Stimulated activated CD4-positive, alpha-beta T cell treated with anti-CD3 and anti-CD28 coated beads, Interleukin-2, amount 100 ng/mL, for 48 hours (primary cell): ENCODE results near the gene CTSZ.
"Not testable (repeated sequence)": the region's sequence is repeated elsewhere in the genome, so short reads cannot be mapped to it uniquely, and the experiment has no call there.

Experiments
- DNase-seq, 2 donors: peaks; one replicate each; pipeline ENCODE4 v3.0.0-alpha.2; 2020

CTSZ gene

GRCh38 chr20:58978351-58979190, 28.5 kb downstream of the CTSZ start:
- DNase-seq: no peak

DNA sequence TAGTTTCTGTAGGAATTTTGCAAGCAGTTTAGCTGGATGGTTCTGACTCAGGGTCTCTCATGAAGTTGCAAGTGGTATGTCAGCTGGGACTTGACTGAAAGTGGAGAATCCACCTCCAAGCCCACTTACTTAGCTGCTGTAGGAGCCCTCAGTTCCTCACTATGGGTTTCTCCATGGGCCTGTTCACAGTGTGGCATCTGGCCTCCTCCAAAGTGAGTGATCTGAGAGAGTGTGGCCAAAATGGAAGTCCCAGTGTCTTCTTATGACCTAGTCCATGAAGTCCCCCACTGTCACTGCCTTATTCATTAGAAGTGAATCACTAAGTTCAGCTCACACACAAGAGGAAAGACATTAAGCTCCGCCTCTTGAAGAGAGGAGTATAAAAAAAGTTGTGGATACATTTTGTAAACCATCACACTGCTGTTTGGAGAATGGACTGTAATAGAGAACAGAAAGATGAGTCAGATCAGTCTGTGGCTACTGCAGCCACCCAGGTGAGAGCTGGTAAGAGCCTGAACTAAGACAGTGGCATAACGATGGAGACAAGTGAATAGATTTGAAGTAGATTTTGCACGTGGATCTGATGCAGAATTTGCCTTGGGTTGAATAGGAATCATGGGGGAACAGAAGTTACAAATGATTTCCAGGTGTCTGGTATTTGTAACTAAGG, 30.9 kb downstream of the CTSZ start:
- DNase-seq: no peak

DNA sequence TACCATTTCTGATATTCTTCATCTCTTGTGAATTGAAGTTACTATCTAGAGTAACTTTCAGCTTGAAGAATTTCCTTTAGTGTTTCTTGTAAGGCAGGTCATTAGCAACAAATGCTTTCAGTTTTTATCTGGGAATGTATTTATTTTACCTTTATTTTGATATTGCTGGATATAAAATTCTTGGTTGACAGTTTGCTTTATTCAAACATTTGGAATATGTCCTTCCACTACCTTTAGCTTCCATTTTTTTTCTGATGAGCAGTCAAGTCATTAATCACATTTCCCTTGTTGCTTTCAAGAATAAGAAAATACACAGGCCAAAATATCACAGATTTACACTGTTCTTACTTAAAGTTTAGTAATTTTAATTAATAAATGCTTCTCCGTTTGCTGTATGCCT, 31.7 kb downstream of the CTSZ start:
- DNase-seq: no peak

DNA sequence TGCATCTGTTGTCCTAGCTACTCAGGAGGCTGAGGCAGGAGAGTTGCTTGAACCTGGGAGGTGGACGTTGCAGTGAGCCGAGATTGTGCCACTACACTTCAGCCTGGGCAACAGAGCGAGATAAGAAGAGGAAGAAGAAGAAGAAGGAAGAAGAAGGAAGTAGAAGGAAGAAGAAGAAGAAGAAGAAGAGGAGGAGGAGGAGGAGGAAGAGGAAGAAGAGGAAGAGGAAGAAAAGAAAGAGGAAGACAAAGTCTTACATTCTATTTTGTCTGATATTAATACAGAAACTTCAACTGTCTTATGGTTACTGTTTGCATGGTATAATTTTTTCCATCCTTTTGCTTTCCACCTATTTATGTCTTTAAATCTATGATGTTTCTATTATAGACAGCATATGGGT, 33.2 kb downstream of the CTSZ start:
- DNase-seq: no peak

DNA sequence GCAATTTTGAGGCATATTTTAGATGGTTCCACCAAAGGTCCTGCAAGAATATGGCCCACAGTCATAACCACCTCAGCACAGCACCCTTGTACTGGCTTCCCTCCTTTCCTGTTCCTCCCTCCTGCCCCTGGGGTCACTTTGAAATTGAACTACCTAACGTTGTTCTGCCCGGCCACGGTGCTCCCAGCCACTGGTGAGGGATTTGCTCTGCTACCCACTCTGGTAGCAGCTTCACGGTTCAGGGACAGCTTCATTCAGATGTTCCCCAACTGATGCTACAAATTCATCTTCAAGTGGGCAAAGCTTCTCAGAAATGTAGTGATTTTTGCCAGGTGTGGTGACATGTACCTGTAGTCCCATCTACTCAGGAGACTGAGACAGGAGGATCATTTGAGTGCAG, 33.9 kb downstream of the CTSZ start:
- no peak for DNase-seq

GRCh38 chr20:58971429-58971828, 35.6 kb downstream of the CTSZ start:
- DNase-seq: no peak

DNA sequence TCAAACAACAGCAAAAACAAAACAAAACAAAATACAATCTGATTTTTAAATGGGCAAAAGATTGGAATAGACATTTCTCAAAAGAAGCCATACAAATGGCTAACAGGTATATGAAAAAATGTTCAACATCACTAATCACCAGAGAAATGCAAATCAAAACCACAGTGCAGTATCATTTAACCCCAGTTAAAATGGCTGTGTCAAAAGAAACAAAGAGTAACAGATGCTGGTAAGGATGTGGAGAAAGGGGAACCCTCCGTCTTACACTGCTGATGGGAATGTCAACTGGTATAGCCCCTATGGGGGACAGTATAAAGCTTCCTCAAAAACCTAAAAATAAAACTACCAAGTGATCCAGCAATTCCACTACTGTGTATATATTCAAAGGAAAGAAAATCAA, 36.9 kb downstream of the CTSZ start:
- no peak for DNase-seq

- no peak for DNase-seq
These were observed 37.6 kb downstream of the CTSZ start for GRCh38 chr20:58969439-58969838.

DNA sequence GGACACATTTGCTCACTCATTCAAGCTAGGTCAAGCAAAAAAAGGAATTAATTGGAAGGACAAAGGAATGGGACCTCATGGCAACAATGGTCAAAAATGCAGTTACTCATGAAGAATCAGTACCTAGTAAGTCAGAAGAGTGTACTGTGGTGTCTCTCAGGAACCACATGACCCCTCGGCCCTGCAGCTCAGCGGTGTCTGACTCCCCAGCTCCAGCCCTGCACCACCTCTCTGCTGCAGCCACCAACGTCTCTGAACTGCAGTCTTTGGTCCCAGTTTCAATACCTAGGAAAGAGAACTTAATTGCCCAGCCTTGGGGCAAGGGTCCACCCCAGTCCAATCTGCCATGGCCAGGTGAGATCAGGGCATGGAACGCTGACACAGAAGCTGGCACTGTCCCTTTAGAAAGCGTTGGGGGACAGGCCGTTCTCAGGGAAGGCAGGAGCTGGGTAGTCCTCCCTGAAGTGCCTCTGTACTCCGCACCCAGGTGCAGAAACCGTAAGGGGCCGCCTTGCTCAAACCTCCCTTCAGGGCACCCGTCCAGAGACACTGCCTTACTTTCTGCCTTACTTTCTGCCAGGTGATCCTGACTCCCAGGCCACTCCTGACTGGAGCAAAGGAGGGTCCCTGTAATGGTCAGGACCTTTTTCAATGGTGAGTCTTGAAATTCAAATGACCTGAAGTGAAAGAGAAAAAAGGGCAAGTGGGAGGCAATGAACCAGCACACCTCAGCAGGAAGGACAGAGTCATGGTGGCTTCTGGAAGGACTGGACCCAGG, 39.2 kb downstream of the CTSZ start:
- DNase-seq: no peak

DNA sequence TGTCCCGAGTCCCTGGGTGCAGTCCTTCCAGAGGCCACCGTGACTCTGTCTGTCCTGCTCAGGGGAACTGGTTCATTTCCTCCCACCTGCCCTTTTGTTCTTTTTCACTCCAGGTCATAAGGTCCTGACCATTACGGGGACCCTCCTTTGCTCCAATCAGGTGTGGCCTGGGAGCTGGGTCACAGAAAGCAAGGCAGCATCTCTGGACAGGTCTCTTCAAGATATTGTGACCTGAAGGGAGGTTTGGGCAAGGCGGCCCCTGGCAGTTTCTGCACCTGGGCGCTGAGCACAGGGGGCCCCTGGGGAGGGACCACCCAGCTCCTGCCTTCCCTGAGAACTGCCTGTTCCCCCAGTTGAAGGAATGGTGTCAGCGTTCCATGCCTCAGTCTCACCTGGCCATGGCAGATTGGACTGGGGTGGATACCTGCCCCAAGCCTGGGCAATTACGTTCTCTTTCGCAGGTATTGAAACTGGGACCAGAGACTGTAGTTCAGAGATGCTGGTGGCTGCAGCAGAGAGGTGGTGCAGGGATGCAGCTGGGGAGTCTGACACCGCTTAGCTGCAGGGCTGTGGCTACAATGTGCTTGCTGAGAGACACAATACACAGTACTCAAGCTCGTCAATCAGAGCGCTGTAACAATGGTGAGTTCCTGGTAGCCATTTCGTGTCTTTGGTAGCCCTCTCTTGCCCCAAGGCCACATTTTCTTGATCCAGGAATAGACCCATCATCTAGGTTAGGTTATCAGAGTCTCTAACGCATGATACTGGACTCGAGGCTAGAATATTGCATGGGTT, 41.6 kb downstream of the CTSZ start:
- DNase-seq: no peak

DNA sequence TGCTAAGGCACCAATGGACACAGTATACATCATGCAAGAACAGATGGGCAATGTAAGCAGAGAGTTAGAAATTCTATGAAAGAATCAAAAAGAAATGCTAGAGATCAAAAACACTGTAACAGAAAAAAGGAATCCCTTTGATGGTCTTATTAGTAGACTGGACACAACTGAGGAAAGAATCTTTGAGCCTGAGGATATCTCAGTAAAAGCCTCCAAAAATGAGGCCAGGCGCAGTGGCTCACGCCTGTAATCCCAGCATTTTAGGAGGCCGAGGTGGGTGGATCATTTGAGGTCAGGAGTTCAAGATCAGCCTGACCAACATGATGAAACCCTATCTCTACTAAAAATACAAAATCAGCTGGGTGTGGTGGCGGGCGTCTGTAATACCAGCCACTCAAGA, 43.1 kb downstream of the CTSZ start:
- DNase-seq: not testable (repeated sequence)

DNA sequence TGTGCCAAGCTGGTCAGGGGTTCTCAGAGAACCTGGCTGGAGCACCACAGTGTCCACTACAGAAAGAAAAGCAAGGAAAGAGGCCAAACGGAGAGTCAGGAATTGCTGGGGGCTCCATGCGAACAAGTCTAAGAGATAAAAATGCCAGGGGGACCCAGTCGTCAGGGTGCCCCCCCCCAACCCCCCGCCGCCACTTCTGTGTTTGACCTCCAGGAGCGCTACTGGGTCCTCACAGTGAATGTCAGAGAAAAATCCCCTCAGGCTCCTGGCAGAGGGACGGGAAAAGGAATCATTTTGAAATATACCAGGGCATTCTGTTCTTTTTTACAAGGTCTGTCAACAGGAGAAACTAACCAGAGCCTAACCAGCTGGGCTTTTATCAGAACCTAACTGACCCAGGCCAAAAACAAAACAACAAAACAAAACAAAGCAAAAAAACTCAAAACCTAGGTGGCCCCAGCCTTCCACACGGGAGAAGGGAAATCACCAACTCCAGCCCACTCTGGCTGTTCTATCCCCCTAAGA, 43.9 kb downstream of the CTSZ start:
- DNase-seq: no peak

DNA sequence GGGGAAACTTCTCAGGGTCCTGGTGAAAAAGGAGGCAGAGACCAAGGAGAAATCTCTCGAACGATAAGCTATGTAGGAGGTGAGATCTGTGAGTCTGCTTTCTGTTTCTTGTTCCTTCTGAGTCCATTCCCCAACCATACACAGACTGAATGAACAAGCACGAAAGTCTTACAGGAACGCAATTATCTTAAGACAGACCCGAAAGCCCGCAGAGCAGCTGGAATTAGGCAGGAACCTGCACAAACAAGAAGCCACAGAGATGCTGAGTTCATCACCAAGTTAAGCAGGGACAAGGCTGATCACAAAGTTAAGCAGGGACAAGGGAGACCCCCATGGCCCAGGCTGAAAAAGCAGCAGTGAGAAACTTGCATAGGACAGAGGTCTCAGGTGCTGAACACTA, 47.4 kb downstream of the CTSZ start:
- no peak for DNase-seq

GRCh38 chr20:58956078-58956477, 51.0 kb downstream of the CTSZ start:
- DNase-seq: no peak

DNA sequence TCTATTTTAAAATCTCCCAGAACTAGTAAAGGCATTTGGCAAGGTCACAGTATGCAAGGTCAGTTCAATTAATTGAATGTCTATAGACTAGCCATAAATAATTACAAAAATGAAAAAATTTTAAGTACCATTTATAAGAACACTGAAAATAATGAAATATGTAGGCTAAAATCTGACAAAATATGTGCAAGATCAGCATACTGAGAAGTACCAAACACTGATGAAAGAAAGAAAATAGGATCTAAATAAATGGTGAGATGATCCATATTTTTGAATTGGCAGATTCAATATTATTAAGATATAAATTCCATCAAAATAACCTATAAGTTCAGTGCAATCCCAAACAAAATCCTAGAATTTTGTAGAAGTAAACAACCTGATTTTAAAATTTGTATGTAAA, 54.0 kb downstream of the CTSZ start:
- DNase-seq: no peak

- DNase-seq: no peak
These were observed 56.5 kb downstream of the CTSZ start for GRCh38 chr20:58950603-58951002.

- not testable (repeated sequence) for DNase-seq
These were observed 59.2 kb downstream of the CTSZ start for GRCh38 chr20:58947797-58948388.

GRCh38 chr20:58945965-58946631, 61.0 kb downstream of the CTSZ start:
- no peak for DNase-seq
